ENCODE results near the gene ANKFN1.

DNA sequence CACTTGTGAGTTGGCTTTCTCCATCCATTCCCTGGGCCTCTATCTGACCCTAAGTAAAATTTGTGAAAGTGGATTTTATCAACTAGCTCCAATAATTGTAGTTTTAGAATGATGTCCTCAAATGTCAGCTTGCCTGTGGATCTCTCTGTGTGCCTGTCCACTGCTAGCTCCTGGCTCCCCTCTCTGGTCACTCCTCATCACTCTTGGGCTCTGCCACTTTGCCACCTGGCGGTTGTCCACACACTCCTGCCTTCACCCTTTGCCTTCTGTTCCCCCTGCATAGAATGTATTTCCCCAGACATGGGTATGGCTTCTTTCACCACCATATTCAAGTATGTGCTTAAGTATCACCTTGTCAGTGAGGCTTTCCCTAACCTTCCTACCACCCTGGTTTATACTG is 19.8 kb downstream of the ANKFN1 start:
- TF ChIP-seq CTCF (conservative IDR thresholded peaks at IDR 0.05; ENCODE audit: low read length) (no peak), EZH2phosphoT487 (IDR thresholded peaks at IDR 0.05; ENCODE audit: borderline replicate concordance) (no peak)

Data from Loucy (cell line).